Stimulated activated effector memory CD8-positive, alpha-beta T cell treated with anti-CD3 and anti-CD28 coated beads, Interleukin-12 subunit alpha, Interleukin-12 subunit beta, amount 100 ng/mL, for 72 hours (primary cell): ENCODE measurements around the gene DPH2.

Source experiments
- ATAC-seq: fragments of 150-1000 bp; cut with Tn5 transposase; 2 replicates; pipeline ENCODE4 v1.10.0; 2021
- DNase-seq, 2 donors: peaks; one replicate each; pipeline ENCODE4 v3.0.0; 2021 to 2022; ENCODE audit warnings: low spot score in 2 of 2
- H3K27ac Mint-ChIP-seq: one replicate; pipeline ENCODE4 v1.8.0; 2022; ENCODE audit warnings: mild to moderate bottlenecking, mixed read lengths
- H3K36me3 Mint-ChIP-seq: one replicate; pipeline ENCODE4 v1.8.0; 2022; ENCODE audit warnings: mild to moderate bottlenecking, mixed read lengths
- H3K4me1 Mint-ChIP-seq: one replicate; pipeline ENCODE4 v1.8.0; 2022; ENCODE audit warnings: mixed read lengths
- H3K4me3 Mint-ChIP-seq: one replicate; pipeline ENCODE4 v1.8.0; 2022; ENCODE audit warnings: mild to moderate bottlenecking, mixed read lengths
- H3K9me3 Mint-ChIP-seq: one replicate; pipeline ENCODE4 v1.8.0; 2022; ENCODE audit warnings: mixed read lengths

Gene DPH2

GRCh38 chr1:43982241-43982640 lies 12.4 kb downstream of the DPH2 start:
- ATAC-seq (no peak), DNase-seq (no peak)
- no peaks in the 10 kb centered on the region for H3K9me3 Mint-ChIP-seq
- H3K4me1 Mint-ChIP-seq = peaks cover 48% of the 10 kb centered on the region
- peaks cover 35% of the 10 kb centered on the region for H3K36me3 Mint-ChIP-seq
- no peak overlapping the region for H3K4me3 Mint-ChIP-seq
- no peak overlapping the region for H3K27ac Mint-ChIP-seq

- Mint-ChIP-seq H3K27ac (no peak overlapping the region), H3K4me1 (peaks cover 42% of the 10 kb centered on the region)
Measured at GRCh38 chr1:43982808-43983207, 13.0 kb downstream of the DPH2 start.

GRCh38 chr1:43983253-43983899 lies 13.6 kb downstream of the DPH2 start:
- no peak for DNase-seq
- Mint-ChIP-seq H3K4me1 (peaks cover 37% of the 10 kb centered on the region), H3K27ac (peak overlapping the region; percentile 76), H3K9me3 (no peaks in the 10 kb centered on the region), H3K4me3 (no peak overlapping the region), H3K36me3 (peaks cover 25% of the 10 kb centered on the region)
- ATAC-seq = no peak

More at GRCh38 chr1:43982808-43983207, 13.0 kb downstream of the DPH2 start:
- ATAC-seq (no peak), DNase-seq (no peak)
- no peaks in the 10 kb centered on the region for H3K9me3 Mint-ChIP-seq
- peaks cover 30% of the 10 kb centered on the region for H3K36me3 Mint-ChIP-seq
- no peak overlapping the region for H3K4me3 Mint-ChIP-seq

GRCh38 chr1:43984855-43985254 lies 15.0 kb downstream of the DPH2 start:
- H3K27ac Mint-ChIP-seq = no peak overlapping the region
- no peak for ATAC-seq
- DNase-seq = no peak
- H3K4me1 Mint-ChIP-seq = peaks cover 28% of the 10 kb centered on the region
- H3K36me3 Mint-ChIP-seq = peaks cover 25% of the 10 kb centered on the region
- no peak overlapping the region for H3K4me3 Mint-ChIP-seq
- H3K9me3 Mint-ChIP-seq = no peaks in the 10 kb centered on the region

GRCh38 chr1:43985984-43986595 lies 16.3 kb downstream of the DPH2 start:
- H3K9me3 Mint-ChIP-seq = no peaks in the 10 kb centered on the region
- ATAC-seq (no peak), DNase-seq (no peak)
- H3K4me3 Mint-ChIP-seq = no peak overlapping the region
- H3K4me1 Mint-ChIP-seq = peaks cover 16% of the 10 kb centered on the region
- H3K27ac Mint-ChIP-seq = no peak overlapping the region
- H3K36me3 Mint-ChIP-seq = peaks cover 25% of the 10 kb centered on the region

GRCh38 chr1:43986712-43987111 lies 16.9 kb downstream of the DPH2 start:
- peaks cover 19% of the 10 kb centered on the region for H3K4me1 Mint-ChIP-seq
- ATAC-seq (no peak), DNase-seq (no peak)
- H3K4me3 Mint-ChIP-seq = no peak overlapping the region
- H3K27ac Mint-ChIP-seq = no peak overlapping the region
- H3K9me3 Mint-ChIP-seq = no peaks in the 10 kb centered on the region
- H3K36me3 Mint-ChIP-seq = peaks cover 28% of the 10 kb centered on the region

GRCh38 chr1:43987159-43987902 lies 17.5 kb downstream of the DPH2 start:
- ATAC-seq (no peak), DNase-seq (no peak)
- peaks cover 23% of the 10 kb centered on the region for H3K4me1 Mint-ChIP-seq
- no peaks in the 10 kb centered on the region for H3K9me3 Mint-ChIP-seq
- H3K4me3 Mint-ChIP-seq = no peak overlapping the region
- H3K27ac Mint-ChIP-seq = no peak overlapping the region
- H3K36me3 Mint-ChIP-seq = peaks cover 32% of the 10 kb centered on the region

- peak overlapping the region; percentile 86 for H3K27ac Mint-ChIP-seq
Measured at GRCh38 chr1:43990271-43991199, 20.7 kb downstream of the DPH2 start.

GRCh38 chr1:43991200-43991475 lies 21.3 kb downstream of the DPH2 start:
- ATAC-seq (no peak), DNase-seq (no peak)
- H3K4me3 Mint-ChIP-seq = peak overlapping the region; percentile 88
- H3K4me1 Mint-ChIP-seq = peaks cover 14% of the 10 kb centered on the region
- H3K36me3 Mint-ChIP-seq = peaks cover 17% of the 10 kb centered on the region
- no peaks in the 10 kb centered on the region for H3K9me3 Mint-ChIP-seq
- peak overlapping the region; percentile 86 for H3K27ac Mint-ChIP-seq

More at GRCh38 chr1:43990271-43991199, 20.7 kb downstream of the DPH2 start:
- Mint-ChIP-seq H3K36me3 (peaks cover 23% of the 10 kb centered on the region), H3K4me1 (peaks cover 14% of the 10 kb centered on the region), H3K9me3 (no peaks in the 10 kb centered on the region), H3K4me3 (peak overlapping the region; percentile 88)
- no peak for DNase-seq
- no peak for ATAC-seq

GRCh38 chr1:43991476-43992231 lies 21.8 kb downstream of the DPH2 start, which contains the start of gene CCDC24:
TSS of gene CCDC24 (plus strand) at chr1:43991599. CDS start at chr1:43991879, 280 bp downstream.
- peaks cover 14% of the 10 kb centered on the region for H3K4me1 Mint-ChIP-seq
- H3K36me3 Mint-ChIP-seq = peaks cover 14% of the 10 kb centered on the region
- ATAC-seq = peak; percentile 88
- H3K27ac Mint-ChIP-seq = peak within 1 kb of the TSS; percentile 86
- peak; percentile 65 to 88 for DNase-seq
- H3K9me3 Mint-ChIP-seq = no peaks in the 10 kb centered on the region
- H3K4me3 Mint-ChIP-seq = peak within 1 kb of the TSS; percentile 88

- Mint-ChIP-seq H3K4me3 (peak overlapping the region; percentile 88), H3K9me3 (no peaks in the 10 kb centered on the region), H3K36me3 (peaks cover 14% of the 10 kb centered on the region), H3K27ac (peak overlapping the region; percentile 86), H3K4me1 (peaks cover 14% of the 10 kb centered on the region)
- no peak for DNase-seq
- ATAC-seq = no peak
Measured at GRCh38 chr1:43992232-43992995, 22.6 kb downstream of the DPH2 start.

- H3K4me1 Mint-ChIP-seq = peaks cover 16% of the 10 kb centered on the region
- DNase-seq = no peak
- no peak overlapping the region for H3K27ac Mint-ChIP-seq
- no peaks in the 10 kb centered on the region for H3K9me3 Mint-ChIP-seq
- no peak overlapping the region for H3K4me3 Mint-ChIP-seq
- ATAC-seq = no peak
- H3K36me3 Mint-ChIP-seq = peaks cover 14% of the 10 kb centered on the region
Measured at GRCh38 chr1:43993206-43993914, 23.6 kb downstream of the DPH2 start.

GRCh38 chr1:43994071-43994470 lies 24.3 kb downstream of the DPH2 start:
- DNase-seq (no peak), ATAC-seq (no peak)
- H3K9me3 Mint-ChIP-seq = no peaks in the 10 kb centered on the region
- no peak overlapping the region for H3K27ac Mint-ChIP-seq
- H3K4me1 Mint-ChIP-seq = peaks cover 20% of the 10 kb centered on the region
- H3K36me3 Mint-ChIP-seq = peaks cover 14% of the 10 kb centered on the region
- H3K4me3 Mint-ChIP-seq = no peak overlapping the region
